K562 (cell line): ENCODE results near the gene TMEM144. TPM values are rescaled to one million over a fixed set of nuclear protein-coding genes. Genes with fewer than 3 reads are reported as not detected.

Source experiments
- ELK1 ChIP-seq: sonication (generic); formaldehyde crosslinking; IDR thresholded peaks from 2 replicates; pipeline ENCODE4 v1.8.1; 2022; ENCODE audit warnings: missing genetic modification reagents
- GTF2E2 ChIP-seq: fragments of 200-800 bp; sonication (Bioruptor generic); IDR thresholded peaks from 2 replicates; pipeline ENCODE4 v1.6.1; 2016; ENCODE audit warnings: missing genetic modification characterization, missing compliant biosample characterization
- HNRNPH1 ChIP-seq: fragments of 200-400 bp; formaldehyde crosslinking; optimal IDR thresholded peaks from 2 replicates; pipeline ENCODE3; 2017; ENCODE audit warnings: low read depth, mild to moderate bottlenecking, low read length, moderate library complexity
- KLF16 ChIP-seq: IDR thresholded peaks from 2 replicates; pipeline ENCODE4 v1.6.1; 2016; ENCODE audit warnings: antibody characterized with exemption
- L3MBTL2 ChIP-seq: fragments of 450-650 bp; IDR thresholded peaks from 2 replicates; pipeline ENCODE4 v1.6.1; 2016; ENCODE audit warnings: mild to moderate bottlenecking, moderate library complexity
- SIRT6 ChIP-seq: IDR thresholded peaks from one replicate; pipeline ENCODE4 v1.6.1; 2012; ENCODE audit warnings: low read depth, mild to moderate bottlenecking, control low read depth, inconsistent platforms, low read length, moderate library complexity
- SUPT5H ChIP-seq: fragments of 450-650 bp; IDR thresholded peaks from 2 replicates; pipeline ENCODE4 v1.6.1; 2016
- ZNF318 ChIP-seq, 2 experiments: fragments of 450-650 bp; IDR thresholded peaks; 2 replicates each; pipeline ENCODE4 v1.6.1; 2016; ENCODE audit warnings: mild to moderate bottlenecking in 2 of 2, borderline replicate concordance in 1 of 2, low read depth in 1 of 2, moderate library complexity in 1 of 2
- polyA plus RNA-seq, 8 experiments: library from polyadenylated mRNA; depleted of rRNA in 4 of 8; stranded (reverse) in 5 of 8; unstranded in 3 of 8; fragments of >200 nt; fragmentation: Nextera tagmentation in 2 of 8; fragmentation: Illumina TruSeq in 1 of 8; extraction: Ambion mirVana in 2 of 8; extraction: Trizol in 1 of 8; gene quantifications; 2 replicates each; pipeline versions ENCODE4 v1.2.1 to v1.2.3, GENCODE V29; 2011 to 2014; ENCODE audit warnings: inconsistent platforms in 1 of 8, missing spikeins in 1 of 8
- total RNA-seq, 7 experiments: library from RNA; depleted of rRNA in 6 of 7; stranded (reverse); fragments of >200 nt in 6 of 7; fragmentation: Illumina TruSeq in 2 of 7; extraction: Trizol in 2 of 7; gene quantifications; 2 replicates each; pipeline versions ENCODE4 v1.2.1 to v1.2.3, GENCODE V29; 2011 to 2021; ENCODE audit warnings: low replicate concordance in 1 of 7
- TF ChIP-seq, protein P1 (sequence below): sonication (generic); formaldehyde crosslinking; IDR thresholded peaks from 2 replicates; pipeline ENCODE4 v1.5.0; 2020; ENCODE audit warnings: missing genetic modification reagents
- TF ChIP-seq, protein P2 (sequence below): fragments of 250-450 bp; sonication (Bioruptor Pico); IDR thresholded peaks from 2 replicates; pipeline ENCODE4 v1.4.0; 2020

The TMEM144 gene
- total and polyA plus RNA-seq, 9 of the 15 experiments (the other 6 are each of a cell fraction or from before 2014, with no cell fraction given): 4.0 to 12.0 (median 6.1) TPM

DNA sequence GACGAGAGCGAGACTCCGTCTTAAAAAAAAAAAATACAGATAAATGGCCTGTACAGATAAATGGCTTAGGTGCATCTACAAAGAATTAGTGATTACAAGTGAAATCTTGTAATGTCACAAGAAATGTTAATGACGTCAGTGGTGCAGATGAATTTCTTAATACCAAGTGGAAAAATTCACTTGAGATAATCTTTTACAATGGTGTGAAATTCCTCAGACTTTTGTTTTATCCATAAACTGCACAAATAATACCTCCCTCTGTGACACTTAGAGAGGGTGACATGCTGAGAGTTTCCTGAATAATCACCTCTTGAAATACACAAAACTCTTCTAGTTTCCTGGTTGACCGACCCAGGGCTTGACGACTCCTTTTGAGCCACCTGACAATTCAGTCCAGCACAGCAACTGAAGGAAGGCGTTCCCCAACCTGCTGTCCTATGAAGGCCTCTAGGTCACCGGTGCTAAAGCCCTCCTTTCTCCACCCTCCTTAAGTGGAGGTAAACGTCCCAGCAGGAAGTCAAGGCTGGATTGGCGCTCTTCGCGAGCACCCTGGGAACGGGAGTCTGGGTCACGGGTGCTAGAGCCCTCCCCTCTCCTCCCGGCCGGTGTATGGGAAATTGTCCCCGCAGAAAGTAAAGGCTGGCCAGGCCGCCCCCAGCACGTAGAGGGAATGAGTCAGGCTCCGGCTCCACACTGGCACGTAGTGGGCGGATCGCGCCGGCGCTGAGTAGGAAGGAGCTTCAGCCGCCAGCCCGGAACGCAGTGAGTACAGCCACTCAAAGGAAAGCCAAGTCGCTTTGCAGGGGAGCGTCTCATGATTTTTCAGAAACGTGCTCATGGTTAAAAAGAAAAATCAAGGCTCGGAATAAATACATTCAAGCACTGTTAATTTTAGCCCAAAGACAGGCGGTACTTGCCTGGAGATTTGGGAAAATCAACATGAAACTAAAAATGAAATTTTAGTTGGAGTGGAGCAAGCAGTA is at the start of gene TMEM144 (continued):
- no peak for TF ChIP-seq ZNF318 (IDR thresholded peaks at IDR 0.05; ENCODE audit: borderline replicate concordance in 1 of 2, low read depth in 1 of 2)
- TF ChIP-seq KLF16: no peak
- TF ChIP-seq SIRT6: no peak
- no peak for TF ChIP-seq GTF2E2 (tag)
- TF ChIP-seq, protein P1, sequence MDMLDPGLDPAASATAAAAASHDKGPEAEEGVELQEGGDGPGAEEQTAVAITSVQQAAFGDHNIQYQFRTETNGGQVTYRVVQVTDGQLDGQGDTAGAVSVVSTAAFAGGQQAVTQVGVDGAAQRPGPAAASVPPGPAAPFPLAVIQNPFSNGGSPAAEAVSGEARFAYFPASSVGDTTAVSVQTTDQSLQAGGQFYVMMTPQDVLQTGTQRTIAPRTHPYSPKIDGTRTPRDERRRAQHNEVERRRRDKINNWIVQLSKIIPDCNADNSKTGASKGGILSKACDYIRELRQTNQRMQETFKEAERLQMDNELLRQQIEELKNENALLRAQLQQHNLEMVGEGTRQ: peak; percentile 47; the same call in 1 of the 2 replicates
- TF ChIP-seq SUPT5H: peak; percentile 80
- TF ChIP-seq, protein P2, sequence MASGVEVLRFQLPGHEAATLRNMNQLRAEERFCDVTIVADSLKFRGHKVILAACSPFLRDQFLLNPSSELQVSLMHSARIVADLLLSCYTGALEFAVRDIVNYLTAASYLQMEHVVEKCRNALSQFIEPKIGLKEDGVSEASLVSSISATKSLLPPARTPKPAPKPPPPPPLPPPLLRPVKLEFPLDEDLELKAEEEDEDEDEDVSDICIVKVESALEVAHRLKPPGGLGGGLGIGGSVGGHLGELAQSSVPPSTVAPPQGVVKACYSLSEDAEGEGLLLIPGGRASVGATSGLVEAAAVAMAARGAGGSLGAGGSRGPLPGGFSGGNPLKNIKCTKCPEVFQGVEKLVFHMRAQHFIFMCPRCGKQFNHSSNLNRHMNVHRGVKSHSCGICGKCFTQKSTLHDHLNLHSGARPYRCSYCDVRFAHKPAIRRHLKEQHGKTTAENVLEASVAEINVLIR (CRISPR knock-in tag): no peak
- peak; percentile 79 for TF ChIP-seq L3MBTL2
- TF ChIP-seq HNRNPH1: no peak
- TF ChIP-seq ELK1 (CRISPR knock-in tag): no peak
